Ectodermal cell (in vitro differentiated cells): Measurements from ENCODE around the gene RAPGEF4.

Experiments
- H3K27ac ChIP-seq: 2 replicates; pipeline ENCODE4 v1.7.0; 2013; ENCODE audit warnings: mild to moderate bottlenecking, low read depth, low read length; ENCODE audit not compliant: insufficient read depth, poor library complexity, severe bottlenecking
- H3K27me3 ChIP-seq: 2 replicates; pipeline ENCODE4 v1.7.0; 2013; ENCODE audit warnings: mild to moderate bottlenecking, low read length; ENCODE audit not compliant: insufficient read depth, control insufficient read depth, poor library complexity, severe bottlenecking
- H3K36me3 ChIP-seq: one replicate; pipeline ENCODE4 v1.7.0; 2013; ENCODE audit warnings: low read length; ENCODE audit not compliant: control insufficient read depth, insufficient read depth
- H3K4me1 ChIP-seq: one replicate; pipeline ENCODE4 v1.7.0; 2013; ENCODE audit warnings: low read length; ENCODE audit not compliant: control insufficient read depth, insufficient read depth
- H3K4me3 ChIP-seq: 2 replicates; pipeline ENCODE4 v1.7.0; 2013; ENCODE audit warnings: low read depth, low read length, control low read depth; ENCODE audit not compliant: insufficient read depth
- H3K9me3 ChIP-seq: 2 replicates; pipeline ENCODE4 v1.7.0; 2013; ENCODE audit warnings: mild to moderate bottlenecking, low read length, moderate library complexity; ENCODE audit not compliant: control insufficient read depth
- WGBS, 2 experiments: methylation state at CpG; one replicate each; pipeline ENCODE4 v1.1.7; 2013; ENCODE audit warnings: missing lambda C conversion rate in 2 of 2; 5-methylcytosine and 5-hydroxymethylcytosine counted together

The RAPGEF4 gene

DNA sequence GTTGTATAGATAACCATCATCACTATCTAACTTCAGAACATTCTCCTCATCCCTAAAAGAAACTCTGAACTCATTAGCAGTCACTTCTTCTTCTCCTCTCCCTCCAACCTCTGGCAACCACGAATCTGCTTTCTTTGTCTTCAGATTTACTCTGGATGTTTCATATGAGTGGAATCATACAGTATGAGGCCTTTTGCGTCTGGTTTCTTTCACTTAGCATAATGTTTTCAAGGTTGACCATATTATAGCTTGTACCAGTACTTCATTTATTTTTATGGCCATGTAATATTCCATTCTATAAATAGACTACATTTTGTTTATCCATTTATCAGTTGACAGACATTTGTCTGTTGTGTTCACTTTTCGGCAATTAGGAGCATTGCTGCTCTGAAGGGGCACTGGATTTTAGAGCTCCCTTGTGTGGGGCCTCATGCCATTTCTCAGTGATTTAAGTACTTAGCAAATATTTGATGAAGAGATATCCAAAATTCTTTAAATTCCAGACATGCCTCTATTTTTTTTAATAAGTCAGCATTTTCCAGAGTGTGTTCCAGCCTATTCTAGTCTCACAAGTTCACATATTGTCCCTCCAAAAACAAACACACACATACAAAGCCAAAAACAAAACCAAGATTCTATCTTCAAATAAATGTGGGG is 317.5 kb downstream of the RAPGEF4 start:
- Histone ChIP-seq H3K27me3 (no peaks in the 10 kb centered on the region), H3K36me3 (no peaks in the 10 kb centered on the region), H3K27ac (no peak overlapping the region), H3K4me1 (no peaks in the 10 kb centered on the region), H3K9me3 (no peaks in the 10 kb centered on the region), H3K4me3 (no peak overlapping the region)
- 77 to 93% methylated on average over 2 to 3 of the region's 3 CpGs for WGBS, 2 experiments

DNA sequence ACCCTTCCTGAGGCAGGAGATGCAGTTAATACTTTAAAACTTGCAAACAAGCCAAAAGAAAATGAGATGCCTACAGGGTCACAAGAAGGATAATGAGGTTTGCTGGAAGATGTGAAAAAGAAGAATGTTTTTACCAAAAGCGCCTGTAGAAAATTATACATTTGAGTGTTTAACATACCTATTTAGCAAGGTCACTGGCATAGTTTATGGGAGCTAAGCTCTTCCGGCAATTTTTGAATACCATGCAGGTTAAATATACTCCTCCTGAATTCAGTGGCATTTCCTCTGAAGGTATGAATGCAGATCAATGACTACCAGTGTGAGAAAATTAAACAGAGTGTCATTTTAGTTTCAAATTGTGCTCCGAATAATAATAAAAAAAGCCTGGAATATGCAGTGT is 318.8 kb downstream of the RAPGEF4 start:
- Histone ChIP-seq H3K4me3 (no peak overlapping the region), H3K9me3 (no peaks in the 10 kb centered on the region), H3K4me1 (no peaks in the 10 kb centered on the region), H3K36me3 (no peaks in the 10 kb centered on the region), H3K27ac (no peak overlapping the region), H3K27me3 (no peaks in the 10 kb centered on the region)
- 95 to 100% methylated on average over 3 of the region's 3 CpGs for WGBS, 2 experiments

DNA sequence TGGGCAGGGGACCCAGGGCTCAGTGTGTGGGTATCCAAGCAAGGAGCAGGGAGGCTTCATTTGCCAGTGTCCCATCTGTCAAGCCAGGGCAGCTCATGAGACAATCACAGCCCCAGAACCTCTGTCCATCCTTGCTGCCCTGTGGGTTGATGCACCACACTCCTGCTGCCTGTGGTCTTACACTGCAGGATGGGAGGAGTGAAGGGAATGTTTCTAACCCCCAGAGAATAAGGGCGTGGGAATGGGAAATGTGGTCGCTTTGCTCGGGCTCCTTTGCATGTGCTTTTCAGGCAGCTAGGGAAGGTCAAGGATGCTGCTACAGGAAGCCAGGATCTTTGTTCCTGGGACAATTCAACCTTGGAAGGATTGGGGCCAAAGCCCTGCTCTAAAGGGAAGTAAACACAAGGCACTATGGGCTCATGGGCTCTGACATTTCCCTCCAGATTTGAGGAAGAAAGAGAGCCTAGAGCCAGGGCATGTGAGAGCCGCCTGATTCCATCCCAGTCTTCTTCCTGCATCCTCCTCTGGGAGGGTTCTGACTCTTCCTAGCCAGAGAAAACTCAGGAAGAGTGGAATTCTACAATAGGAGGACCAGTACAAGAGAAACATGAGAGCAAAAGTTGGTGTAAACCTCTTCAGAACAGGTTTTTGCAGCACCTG is 321.2 kb downstream of the RAPGEF4 start:
- 89 to 97% methylated on average over 4 of the region's 4 CpGs for WGBS, 2 experiments
- Histone ChIP-seq H3K4me3 (no peak overlapping the region), H3K36me3 (no peaks in the 10 kb centered on the region), H3K9me3 (no peaks in the 10 kb centered on the region), H3K27me3 (no peaks in the 10 kb centered on the region), H3K27ac (no peak overlapping the region), H3K4me1 (no peaks in the 10 kb centered on the region)

DNA sequence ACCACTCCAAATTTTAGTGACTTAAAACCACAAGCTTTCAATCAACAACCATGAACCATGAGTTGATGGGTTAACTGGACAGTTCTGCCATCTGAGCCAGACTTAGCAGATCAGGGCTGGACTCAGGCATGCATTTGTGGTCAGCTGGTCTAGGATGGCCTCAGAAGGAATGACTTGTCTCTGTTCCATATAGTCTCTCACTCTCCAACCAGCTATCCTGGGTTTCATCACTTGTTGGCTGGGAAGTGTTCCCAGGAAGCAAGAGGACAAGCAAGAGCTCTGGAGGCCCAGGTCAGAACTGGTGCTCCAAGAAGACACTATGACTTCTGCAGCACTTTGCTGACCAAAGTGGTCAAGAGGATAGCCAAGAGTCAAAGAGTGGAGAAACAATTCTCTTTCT is 322.5 kb downstream of the RAPGEF4 start:
- Histone ChIP-seq H3K27me3 (no peaks in the 10 kb centered on the region), H3K9me3 (no peaks in the 10 kb centered on the region), H3K36me3 (no peaks in the 10 kb centered on the region), H3K4me3 (no peak overlapping the region), H3K4me1 (no peaks in the 10 kb centered on the region), H3K27ac (no peak overlapping the region)

DNA sequence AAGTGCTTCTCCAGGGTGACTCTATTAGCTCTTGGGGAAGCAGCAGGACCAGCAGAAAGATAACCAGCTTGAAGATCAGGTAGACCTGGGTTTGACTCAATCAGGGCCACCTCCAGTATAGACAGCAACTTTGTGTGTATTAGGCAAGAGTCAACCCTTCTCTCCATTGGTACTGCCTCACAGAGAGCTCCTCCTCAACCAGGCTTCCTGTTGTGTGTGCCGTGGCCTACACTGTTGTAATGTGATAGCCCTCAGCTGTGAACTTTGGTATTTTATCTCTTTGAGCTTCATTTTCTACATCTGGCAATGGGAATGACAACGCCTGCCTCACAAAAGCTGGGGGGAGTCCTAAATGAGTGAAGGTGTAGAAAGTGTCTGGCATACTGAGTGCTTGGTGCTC is 323.0 kb downstream of the RAPGEF4 start:
- Histone ChIP-seq H3K4me1 (no peaks in the 10 kb centered on the region), H3K27ac (no peak overlapping the region), H3K4me3 (no peak overlapping the region), H3K36me3 (no peaks in the 10 kb centered on the region), H3K27me3 (no peaks in the 10 kb centered on the region), H3K9me3 (no peaks in the 10 kb centered on the region)
- 80 to 89% methylated on average over 2 of the region's 2 CpGs for WGBS, 2 experiments

DNA sequence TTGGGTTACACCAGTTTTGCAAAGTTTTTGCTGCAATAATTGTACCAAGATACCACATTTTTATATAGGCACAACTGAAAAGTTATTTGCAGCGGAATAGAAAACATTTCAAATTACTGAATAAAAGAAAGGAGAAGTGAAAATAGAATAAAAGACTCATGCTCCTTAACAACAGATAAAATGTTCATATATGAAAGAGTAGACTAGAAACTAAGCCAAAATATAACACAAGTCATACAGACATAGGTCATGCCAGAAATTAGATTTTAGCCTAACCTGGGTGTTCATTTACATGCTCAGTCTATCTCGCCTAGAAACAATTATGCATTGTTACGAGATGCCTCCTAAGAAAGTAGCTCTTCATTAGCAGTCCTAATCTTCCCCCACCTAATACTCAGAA is 323.6 kb downstream of the RAPGEF4 start:
- WGBS, 2 experiments, result 84 to 98% methylated on average over 2 of the region's 3 CpGs
- Histone ChIP-seq H3K4me1 (no peaks in the 10 kb centered on the region), H3K4me3 (no peak overlapping the region), H3K9me3 (no peaks in the 10 kb centered on the region), H3K36me3 (no peaks in the 10 kb centered on the region), H3K27me3 (no peaks in the 10 kb centered on the region), H3K27ac (no peak overlapping the region)

DNA sequence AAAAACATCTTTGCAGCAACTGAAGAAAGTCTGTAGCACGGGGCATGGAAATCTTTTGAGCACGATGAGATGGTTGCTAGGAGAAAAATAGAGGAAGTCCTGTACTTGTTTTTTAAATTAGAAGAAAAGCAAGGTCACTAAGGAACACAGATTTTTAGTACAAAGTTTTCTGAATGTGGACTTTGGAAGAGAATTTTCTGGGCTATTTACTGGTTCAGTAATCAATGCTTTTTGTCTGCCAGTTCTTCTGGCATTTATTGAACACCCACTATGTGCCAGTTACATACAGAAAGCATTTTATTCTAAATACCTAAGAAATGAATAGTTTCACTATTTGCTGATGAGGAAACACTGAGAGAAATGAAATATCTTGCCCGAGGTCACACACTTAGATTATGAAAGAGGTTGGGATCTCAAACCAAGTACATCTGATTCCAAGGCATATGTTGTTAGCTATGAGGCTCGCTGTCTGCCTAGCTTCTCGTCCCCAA is 324.4 kb downstream of the RAPGEF4 start:
- Histone ChIP-seq H3K4me3 (no peak overlapping the region), H3K27ac (no peak overlapping the region), H3K27me3 (no peaks in the 10 kb centered on the region), H3K9me3 (no peaks in the 10 kb centered on the region), H3K4me1 (no peaks in the 10 kb centered on the region), H3K36me3 (no peaks in the 10 kb centered on the region)
- WGBS, 2 experiments, result 82 to 86% methylated on average over 5 of the region's 5 CpGs

DNA sequence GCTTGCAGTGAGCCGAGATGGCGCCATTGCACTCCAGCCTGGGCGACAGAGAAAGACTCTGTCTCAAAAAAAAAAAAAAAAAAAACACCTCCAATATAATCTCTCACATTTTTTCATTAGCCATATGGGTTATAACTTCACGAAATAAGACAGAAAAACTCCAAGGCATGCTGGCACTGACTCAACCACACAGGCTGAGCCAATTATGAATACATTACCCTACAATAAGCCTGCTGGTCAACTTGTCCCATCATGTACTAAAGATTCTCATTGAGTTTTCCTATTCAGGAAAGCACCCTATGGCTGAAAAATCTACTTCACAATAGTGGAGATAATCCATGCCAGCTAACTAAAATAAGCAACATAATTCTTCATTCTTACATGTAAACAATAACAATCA is 327.2 kb downstream of the RAPGEF4 start:
- no peak overlapping the region for H3K27ac ChIP-seq
- no peaks in the 10 kb centered on the region for H3K27me3 ChIP-seq
- H3K9me3 ChIP-seq, result no peaks in the 10 kb centered on the region
- no peak overlapping the region for H3K4me3 ChIP-seq
- H3K4me1 ChIP-seq, result no peaks in the 10 kb centered on the region
- 90 to 96% methylated on average over 4 of the region's 4 CpGs for WGBS, 2 experiments
- no peaks in the 10 kb centered on the region for H3K36me3 ChIP-seq

DNA sequence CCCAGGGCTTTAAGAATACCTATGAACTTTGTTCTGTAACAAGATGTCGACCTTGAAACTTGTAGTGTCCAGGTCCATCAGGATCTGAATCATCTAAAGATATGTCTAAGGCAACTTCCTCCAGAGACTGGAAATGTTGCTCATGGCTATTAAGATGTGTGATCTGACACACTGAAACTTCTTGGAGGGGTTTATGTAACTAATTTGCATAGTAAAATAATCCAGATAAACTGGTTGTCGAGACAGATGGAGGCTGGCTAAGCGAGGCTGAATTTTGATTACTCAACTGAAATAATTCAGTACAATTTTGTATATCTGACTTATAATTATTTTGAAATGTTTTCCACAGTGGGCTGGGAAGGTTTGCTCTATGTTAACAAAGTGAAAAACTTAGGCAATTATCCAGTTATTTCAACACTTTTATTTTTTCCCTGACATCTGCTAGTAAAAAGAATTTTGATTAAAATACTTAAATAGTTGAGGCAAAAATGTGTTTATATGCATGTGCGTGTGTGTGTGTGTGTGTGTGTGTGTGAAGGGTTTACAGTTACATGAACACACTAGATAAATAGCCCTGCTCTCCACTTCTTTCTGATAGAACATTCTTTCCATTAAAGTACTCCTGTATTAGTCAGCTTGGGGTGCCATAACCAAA is 328.6 kb downstream of the RAPGEF4 start:
- Histone ChIP-seq H3K27me3 (no peaks in the 10 kb centered on the region), H3K27ac (no peak overlapping the region), H3K4me3 (no peak overlapping the region), H3K9me3 (no peaks in the 10 kb centered on the region), H3K36me3 (no peaks in the 10 kb centered on the region), H3K4me1 (no peaks in the 10 kb centered on the region)
- WGBS, 2 experiments, result 98 to 100% methylated on average over 3 to 4 of the region's 4 CpGs

DNA sequence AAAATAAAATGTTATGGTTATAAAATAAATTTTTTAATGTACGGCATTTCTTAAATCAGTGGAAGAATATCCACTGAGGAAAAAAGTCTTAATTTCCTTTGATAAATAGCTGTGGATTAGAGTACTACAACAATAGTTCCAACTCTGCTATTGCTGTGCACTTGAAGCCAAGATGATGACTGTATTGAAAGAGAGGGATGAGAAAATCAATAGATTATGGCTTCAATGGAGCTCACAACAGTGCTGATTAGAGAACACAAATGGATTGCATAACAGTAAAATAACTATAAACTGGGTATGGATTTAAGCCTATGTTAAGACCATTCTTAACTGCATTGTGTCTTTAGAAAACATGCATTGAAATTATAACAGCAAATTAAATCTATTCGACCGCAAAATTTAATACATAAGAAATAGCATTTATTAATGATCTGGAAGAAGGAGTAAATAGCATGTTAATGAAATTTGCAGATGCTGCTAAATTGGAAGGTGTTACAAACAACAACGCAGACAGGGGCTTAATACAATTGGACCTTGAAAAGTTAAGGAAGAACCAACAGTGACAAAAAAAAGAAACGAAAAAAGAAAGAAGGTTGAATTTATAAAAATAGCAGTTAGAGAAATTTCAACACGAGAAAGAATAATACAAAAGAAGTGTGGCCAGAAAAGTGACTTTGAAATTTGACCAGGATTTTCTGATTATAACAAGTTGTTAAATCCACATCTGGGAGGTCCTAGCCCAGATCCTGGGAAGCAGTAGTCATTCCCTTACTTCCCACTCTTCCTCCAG is 331.4 kb downstream of the RAPGEF4 start:
- no peaks in the 10 kb centered on the region for H3K27me3 ChIP-seq
- H3K9me3 ChIP-seq, result no peaks in the 10 kb centered on the region
- no peak overlapping the region for H3K27ac ChIP-seq
- 90 to 95% methylated on average over 3 to 4 of the region's 6 CpGs for WGBS, 2 experiments
- H3K36me3 ChIP-seq, result no peaks in the 10 kb centered on the region
- no peak overlapping the region for H3K4me3 ChIP-seq
- no peaks in the 10 kb centered on the region for H3K4me1 ChIP-seq
